ENCODE results near the gene MYO7A.

The MYO7A gene

DNA sequence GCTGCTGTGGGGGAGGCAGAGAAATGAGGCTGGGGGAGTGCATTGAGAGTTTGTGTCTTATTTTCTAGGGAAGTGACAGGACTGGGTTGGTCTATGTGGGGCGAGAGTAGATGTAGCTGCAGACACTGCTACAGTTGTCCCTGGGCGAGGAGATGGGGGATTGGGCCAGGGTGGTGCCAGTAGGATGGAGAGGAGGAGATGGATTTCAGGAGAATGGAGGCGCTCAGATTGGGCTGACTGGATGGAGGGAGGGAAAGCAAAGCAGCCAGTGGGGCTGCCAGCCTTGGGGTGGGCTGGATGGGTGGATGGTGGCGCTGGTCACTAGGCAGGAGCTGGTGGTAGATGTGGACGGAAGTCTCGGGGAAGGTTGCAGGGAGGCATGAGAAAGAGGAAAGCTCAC is 16.1 kb upstream of the MYO7A start:
- no peak for DNase-seq (ENCODE audit: low read depth)

DNA sequence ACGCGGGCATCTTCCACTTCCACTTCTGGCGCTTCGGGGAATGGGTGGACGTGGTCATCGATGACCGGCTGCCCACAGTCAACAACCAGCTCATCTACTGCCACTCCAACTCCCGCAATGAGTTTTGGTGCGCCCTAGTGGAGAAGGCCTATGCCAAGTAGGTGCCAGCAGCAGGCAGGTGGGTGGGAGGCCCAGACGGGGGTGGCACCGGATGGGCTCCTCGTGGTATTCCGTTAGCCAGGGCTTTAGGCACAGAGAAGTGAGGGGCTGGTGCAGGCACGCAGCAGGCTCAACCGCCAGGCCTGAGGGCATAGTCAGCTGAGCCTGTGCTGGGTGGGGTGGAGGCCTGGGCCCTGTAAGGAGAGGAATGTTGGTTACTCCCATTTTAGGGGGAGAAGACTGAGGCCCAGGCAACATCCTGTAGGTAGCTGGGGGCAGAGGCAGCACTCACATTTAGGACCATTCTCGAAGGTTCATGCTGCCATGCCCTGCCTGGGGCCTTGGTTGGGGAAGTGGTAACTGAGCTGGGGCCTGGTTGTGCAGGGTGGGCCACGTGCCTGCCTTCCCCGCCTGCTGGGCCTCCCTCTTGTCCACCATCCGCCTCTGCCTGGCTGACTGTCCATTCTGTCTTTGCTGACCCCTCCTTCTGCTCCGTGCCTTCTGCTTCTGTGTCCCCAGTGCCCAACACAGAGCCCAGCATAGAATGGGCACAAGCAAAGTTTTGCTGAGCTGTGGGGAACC is 15.2 kb upstream of the MYO7A start:
- DNase-seq (ENCODE audit: low read depth): no peak

DNA sequence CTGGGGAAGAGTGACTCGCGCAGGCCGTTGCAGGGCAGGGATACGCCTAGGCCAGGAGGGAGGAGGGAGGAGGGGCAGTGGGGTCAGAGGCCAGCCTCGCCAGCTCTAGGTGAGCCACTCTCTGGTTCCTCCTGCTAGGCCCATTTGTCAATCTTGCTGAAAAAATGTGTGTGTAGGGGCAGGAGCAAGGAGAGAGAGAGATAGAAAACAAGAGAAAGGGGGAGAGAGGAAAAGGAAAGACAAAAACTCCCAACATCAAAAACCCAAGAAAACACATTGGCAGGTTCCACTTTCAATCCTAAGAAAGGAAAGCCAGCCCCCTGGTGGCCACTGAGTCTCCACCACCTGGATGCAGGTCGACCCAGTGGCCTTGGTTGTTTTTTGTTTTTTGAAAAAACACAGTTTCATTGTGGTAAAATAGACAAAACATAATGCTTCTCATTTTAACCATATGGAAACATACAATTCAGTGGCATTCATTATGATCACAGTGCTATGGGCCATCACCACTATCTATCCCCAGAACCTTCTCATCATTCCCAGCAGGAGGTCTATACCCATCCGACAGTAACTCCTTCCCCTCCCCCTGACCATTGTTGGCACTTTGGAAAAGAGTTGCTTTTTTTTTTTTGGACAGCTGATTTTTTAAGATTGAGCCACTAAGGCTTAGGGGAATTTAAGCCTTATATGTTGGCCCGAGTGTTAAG is 14.5 kb upstream of the MYO7A start:
- no peak for DNase-seq (ENCODE audit: low read depth)

GRCh38 chr11:77114089-77114463 is 14.0 kb upstream of the MYO7A start:
- no peak for DNase-seq (ENCODE audit: low read depth)

GRCh38 chr11:77115181-77115611 is 12.8 kb upstream of the MYO7A start:
- no peak for DNase-seq (ENCODE audit: low read depth)

DNA sequence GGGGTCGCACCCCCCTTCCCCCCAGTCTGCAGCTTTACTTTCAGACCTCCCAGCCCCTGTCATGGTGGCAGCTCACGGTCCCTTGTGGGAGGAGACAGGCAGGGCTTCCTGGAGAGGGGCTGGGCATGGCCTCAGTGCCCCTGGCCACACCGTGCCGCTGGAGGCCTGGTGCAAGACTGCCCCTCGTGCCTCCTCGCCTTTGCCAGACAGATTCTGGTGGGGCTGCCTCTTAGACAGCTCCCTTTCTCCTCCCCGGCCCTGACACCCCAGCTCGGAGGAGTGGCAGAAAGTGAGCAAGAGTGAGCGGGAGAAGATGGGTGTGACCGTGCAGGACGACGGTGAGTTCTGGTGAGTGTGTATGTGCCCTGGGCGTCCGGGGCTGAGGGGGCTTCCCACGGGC is 12.1 kb upstream of the MYO7A start:
- no peak for DNase-seq (ENCODE audit: low read depth)

DNA sequence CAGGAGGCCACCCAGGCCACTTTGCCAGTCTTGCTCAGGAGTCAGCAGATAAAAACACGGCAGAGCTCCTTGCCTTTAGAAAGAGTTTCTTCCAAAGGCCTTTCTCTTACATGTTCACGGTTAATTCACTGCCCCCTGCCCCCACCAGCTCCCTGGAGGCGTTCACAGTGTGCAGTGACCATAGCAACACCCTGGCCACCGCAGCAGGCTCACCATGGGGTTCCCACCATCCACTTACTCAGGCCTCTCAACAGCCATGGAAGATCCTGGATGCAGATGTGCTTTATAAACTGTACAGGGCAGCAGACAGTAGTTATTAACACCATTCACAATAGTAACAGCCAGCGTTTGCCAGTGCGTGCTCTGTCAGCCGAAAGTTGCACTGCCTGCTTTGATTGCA is 10.6 kb upstream of the MYO7A start:
- no peak for DNase-seq (ENCODE audit: low read depth)

GRCh38 chr11:77118086-77118485 is 10.0 kb upstream of the MYO7A start:
- no peak for DNase-seq (ENCODE audit: low read depth)

DNA sequence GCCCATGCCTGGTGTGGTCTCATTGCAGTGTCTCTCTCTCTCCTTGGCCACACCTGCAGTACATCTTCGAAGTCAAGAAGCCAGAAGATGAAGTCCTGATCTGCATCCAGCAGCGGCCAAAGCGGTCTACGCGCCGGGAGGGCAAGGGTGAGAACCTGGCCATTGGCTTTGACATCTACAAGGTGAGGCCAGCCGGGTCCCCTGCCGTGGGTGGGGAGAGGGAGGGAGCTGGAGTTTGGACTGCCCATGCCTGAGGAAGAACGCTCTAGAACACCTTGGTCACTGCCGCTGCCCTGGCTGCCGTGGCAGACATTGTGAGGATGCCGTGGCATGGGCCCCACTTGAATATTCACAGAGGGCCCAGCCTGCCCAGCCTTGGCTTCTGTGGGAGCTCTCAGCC is 9.1 kb upstream of the MYO7A start:
- DNase-seq (ENCODE audit: low read depth): no peak

DNA sequence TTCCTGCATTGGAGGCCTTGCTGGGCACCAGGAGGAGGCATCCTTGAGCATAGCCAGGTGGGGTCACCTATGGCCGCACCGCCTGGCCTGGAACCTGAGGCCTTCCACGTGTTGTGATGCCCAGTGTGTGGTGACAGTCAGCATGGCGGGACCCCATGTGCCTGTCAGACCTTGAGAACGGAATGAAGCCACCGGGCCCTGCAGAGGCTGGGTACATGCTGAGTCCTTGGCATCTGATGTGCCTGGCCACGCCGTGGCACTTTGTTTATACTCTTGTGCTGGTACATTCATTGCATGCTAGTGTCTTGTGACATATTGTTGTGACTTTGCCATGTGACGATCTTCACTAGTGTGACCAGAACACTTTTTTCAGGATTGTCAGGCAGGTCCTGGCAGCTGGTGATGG is 8.5 kb upstream of the MYO7A start:
- no peak for DNase-seq (ENCODE audit: low read depth)

- DNase-seq (ENCODE audit: low read depth): no peak
These were observed 7.5 kb upstream of the MYO7A start for GRCh38 chr11:77120571-77120970.

DNA sequence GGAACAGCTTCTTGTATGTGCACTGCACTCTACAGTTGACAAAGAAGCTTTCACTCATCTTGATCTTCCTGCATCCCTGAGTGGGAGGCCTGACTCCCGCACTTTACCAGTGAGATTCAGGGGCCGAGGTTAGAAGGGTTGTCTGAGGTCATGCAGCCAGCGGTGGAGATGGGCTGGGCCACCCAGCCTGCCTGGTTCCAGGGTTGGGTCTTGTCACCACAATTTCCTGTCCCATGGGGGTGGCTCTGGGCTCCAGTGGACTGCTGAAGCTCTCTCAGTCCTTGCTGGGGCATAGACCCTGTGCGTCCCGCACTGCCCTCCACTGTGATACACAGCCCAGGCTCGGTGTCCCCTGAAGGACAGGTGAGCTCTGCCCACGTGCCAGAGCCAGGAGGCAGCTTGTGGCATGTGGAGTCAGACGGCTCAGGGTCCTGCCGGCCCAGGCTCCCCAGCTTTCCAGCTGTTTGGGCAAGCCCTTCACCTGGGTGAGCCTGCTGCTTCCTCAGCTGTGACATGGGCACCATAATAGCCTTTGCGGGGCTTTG is 6.9 kb upstream of the MYO7A start:
- no peak for DNase-seq (ENCODE audit: low read depth)

GRCh38 chr11:77121876-77122575 is 6.0 kb upstream of the MYO7A start:
- no peak for DNase-seq (ENCODE audit: low read depth)

- no peak for DNase-seq (ENCODE audit: low read depth)
These were observed 5.4 kb upstream of the MYO7A start for GRCh38 chr11:77122576-77123212.

DNA sequence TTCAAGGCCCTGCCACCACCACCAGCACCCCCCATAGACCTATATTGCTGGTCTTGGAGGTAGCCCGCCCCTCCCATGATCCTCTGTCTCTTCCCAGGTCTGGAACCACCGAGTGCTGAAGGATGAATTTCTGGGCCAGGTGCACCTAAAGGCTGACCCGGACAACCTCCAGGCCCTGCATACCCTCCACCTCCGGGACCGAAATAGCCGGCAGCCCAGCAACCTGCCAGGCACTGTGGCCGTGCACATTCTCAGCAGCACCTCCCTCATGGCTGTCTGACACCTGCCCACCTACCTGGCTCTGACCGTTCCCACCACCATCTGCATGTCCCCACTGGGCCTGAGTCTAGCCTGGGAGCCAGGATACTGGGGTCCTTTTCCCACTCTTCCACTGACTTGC is 4.5 kb upstream of the MYO7A start:
- DNase-seq (ENCODE audit: low read depth): no peak

GRCh38 chr11:77124041-77124440 is 4.0 kb upstream of the MYO7A start:
- DNase-seq (ENCODE audit: low read depth): no peak

- DNase-seq (ENCODE audit: low read depth): no peak
These were observed 3.6 kb upstream of the MYO7A start for GRCh38 chr11:77124488-77124887.

DNA sequence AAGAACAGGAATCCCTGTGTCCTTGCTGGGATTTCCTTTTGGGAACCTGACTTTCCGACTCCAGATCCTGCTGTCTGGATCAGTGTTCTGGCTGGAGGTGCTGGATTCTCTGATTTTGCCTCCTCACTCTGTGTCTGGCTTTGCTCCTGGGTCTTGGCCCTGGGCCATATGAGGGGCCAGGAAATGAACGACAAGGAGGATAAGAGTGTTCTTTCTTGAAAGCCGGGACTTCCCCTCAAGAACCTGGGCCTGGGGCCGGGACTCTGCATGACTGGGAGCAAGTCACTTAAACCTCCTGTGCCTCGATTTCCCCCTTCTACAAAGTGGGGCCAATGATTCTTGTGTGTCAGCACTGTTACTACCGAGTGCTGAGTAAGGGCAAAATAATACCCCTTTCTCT is 2.9 kb upstream of the MYO7A start:
- DNase-seq (ENCODE audit: low read depth): no peak

GRCh38 chr11:77125695-77126094 is 2.4 kb upstream of the MYO7A start:
- no peak for DNase-seq (ENCODE audit: low read depth)

DNA sequence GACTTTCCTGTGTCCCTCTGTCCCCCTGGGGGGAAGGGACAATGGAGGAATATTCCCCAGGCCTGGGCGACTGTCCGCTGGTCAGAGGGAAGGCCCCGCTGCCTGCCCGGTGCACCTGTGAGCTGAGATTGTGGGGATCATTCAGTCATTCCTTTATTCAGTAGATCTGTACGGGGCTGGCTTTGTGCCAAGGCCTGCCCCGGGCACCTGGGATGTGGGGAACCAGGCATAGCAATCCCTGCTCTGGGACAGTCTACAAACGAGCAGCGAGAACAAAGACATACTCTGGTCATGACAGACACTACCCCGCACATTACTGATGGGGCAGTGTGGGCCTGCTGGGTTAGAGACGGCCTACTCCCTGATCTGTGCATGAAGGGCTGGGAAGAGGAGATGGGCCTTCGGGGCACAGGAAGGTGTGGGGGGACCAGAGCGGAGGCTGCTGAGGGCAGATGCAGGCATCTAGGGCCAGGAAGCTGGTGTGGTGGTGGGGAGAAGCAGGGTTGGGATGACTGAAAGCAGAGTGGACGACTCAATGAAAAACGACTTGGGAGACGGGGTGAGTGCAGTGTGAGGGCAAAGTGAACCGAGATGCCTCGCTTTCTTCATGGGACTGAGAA is 1.8 kb upstream of the MYO7A start:
- no peak for DNase-seq (ENCODE audit: low read depth)

DNA sequence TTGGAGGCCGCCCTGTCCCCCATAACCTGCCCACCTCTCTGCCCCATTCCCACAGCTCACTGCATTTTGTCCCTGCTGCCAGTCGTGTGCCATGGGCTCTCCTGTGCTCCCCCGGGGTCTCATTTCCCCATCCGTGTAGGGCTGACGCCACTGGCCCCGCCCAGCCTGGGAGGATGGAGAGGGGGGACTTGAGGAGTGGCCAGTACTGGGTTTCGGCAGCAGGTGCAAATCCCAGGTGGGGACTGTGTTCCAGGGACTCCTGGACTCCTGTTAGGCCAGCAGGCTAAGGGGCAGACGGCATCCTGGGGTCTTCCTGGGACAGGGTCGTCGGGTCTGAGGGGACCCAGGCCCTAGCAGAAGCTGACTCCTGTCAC is 1.2 kb upstream of the MYO7A start:
- no peak for DNase-seq (ENCODE audit: low read depth)
